CD8-positive, alpha-beta memory T cell (primary cell): ENCODE measurements around the gene SDK1. TPM values are rescaled to one million over a fixed set of nuclear protein-coding genes. Genes with fewer than 3 reads are reported as not detected.

Experiments used
- CTCF ChIA-PET: fragments of 350-600 bp; sonication (Branson Sonifier 250); formaldehyde crosslinking; loops from one replicate; lab custom pipeline; 2021; ENCODE audit warnings: antibody characterized with exemption; lab: Charles Lee
- POLR2A ChIA-PET: fragments of 350-600 bp; sonication (Branson Sonifier 250); formaldehyde crosslinking; loops from one replicate; lab custom pipeline; 2021; ENCODE audit warnings: antibody characterized with exemption; lab: Charles Lee
- DNase-seq, 5 donors: peaks; one replicate each; pipeline versions ENCODE4 v3.0.0 to v3.0.0-alpha.2; 2020 to 2022; ENCODE audit warnings: mixed read lengths in 1 of 5
- H3K27ac ChIP-seq: one replicate; pipeline ENCODE4 v1.7.0; 2013; ENCODE audit warnings: low read depth, mild to moderate bottlenecking, low read length, moderate library complexity
- H3K27me3 ChIP-seq: 2 replicates; pipeline ENCODE4 v1.7.0; 2013; ENCODE audit warnings: low read length, mild to moderate bottlenecking; ENCODE audit not compliant: insufficient read depth, poor library complexity, severe bottlenecking
- H3K36me3 ChIP-seq: 2 replicates; pipeline ENCODE4 v1.7.0; 2013; ENCODE audit warnings: mild to moderate bottlenecking, low read length, moderate library complexity; ENCODE audit not compliant: insufficient read depth
- H3K4me1 ChIP-seq: 2 replicates; pipeline ENCODE4 v1.7.0; 2013; ENCODE audit warnings: mild to moderate bottlenecking, low read length, moderate library complexity; ENCODE audit not compliant: insufficient read depth
- H3K4me3 ChIP-seq: 2 replicates; pipeline ENCODE4 v1.7.0; 2013; ENCODE audit warnings: mild to moderate bottlenecking, low read length
- H3K9me3 ChIP-seq: 2 replicates; pipeline ENCODE4 v1.7.0; 2013; ENCODE audit warnings: mild to moderate bottlenecking, low read length
- H3K27ac Mint-ChIP-seq, 8 donors: one replicate each; pipeline ENCODE4 v1.8.0; 2020 to 2021; ENCODE audit warnings: mixed read lengths in 8 of 8, mild to moderate bottlenecking in 6 of 8, inconsistent platforms in 3 of 8, moderate library complexity in 3 of 8
- H3K27me3 Mint-ChIP-seq, 2 donors: one replicate each; pipeline ENCODE4 v1.8.0; 2020 to 2021; ENCODE audit warnings: mixed read lengths in 2 of 2, mild to moderate bottlenecking in 1 of 2, moderate library complexity in 1 of 2
- H3K36me3 Mint-ChIP-seq, 3 donors: one replicate each; pipeline ENCODE4 v1.8.0; 2020 to 2021; ENCODE audit warnings: mixed read lengths in 3 of 3, inconsistent platforms in 1 of 3, mild to moderate bottlenecking in 1 of 3
- H3K4me1 Mint-ChIP-seq, 3 donors: one replicate each; pipeline ENCODE4 v1.8.0; 2020 to 2021; ENCODE audit warnings: mixed read lengths in 3 of 3, inconsistent platforms in 1 of 3, mild to moderate bottlenecking in 1 of 3
- H3K4me3 Mint-ChIP-seq, 7 donors: one replicate each; pipeline ENCODE4 v1.8.0; 2020 to 2021; ENCODE audit warnings: mixed read lengths in 7 of 7, mild to moderate bottlenecking in 6 of 7, moderate library complexity in 4 of 7, inconsistent platforms in 2 of 7
- H3K9me3 Mint-ChIP-seq, 5 donors: one replicate each; pipeline ENCODE4 v1.8.0; 2020 to 2022; ENCODE audit warnings: mixed read lengths in 5 of 5, mild to moderate bottlenecking in 3 of 5, moderate library complexity in 2 of 5, inconsistent platforms in 1 of 5
- polyA plus RNA-seq: library from polyadenylated mRNA; unstranded; fragments of 300-500 nt; fragmentation: Illumina TruSeq; gene quantifications from one replicate; pipeline ENCODE4 v1.2.3, GENCODE V29; 2021
- total RNA-seq, 2 experiments: library from RNA; stranded (reverse); gene quantifications; one replicate each; pipeline ENCODE4 v1.2.3, GENCODE V29; 2021

The SDK1 gene
- total and polyA plus RNA-seq, 3 experiments from 2014 or later, result 0.04 TPM; not detected in 1

DNA sequence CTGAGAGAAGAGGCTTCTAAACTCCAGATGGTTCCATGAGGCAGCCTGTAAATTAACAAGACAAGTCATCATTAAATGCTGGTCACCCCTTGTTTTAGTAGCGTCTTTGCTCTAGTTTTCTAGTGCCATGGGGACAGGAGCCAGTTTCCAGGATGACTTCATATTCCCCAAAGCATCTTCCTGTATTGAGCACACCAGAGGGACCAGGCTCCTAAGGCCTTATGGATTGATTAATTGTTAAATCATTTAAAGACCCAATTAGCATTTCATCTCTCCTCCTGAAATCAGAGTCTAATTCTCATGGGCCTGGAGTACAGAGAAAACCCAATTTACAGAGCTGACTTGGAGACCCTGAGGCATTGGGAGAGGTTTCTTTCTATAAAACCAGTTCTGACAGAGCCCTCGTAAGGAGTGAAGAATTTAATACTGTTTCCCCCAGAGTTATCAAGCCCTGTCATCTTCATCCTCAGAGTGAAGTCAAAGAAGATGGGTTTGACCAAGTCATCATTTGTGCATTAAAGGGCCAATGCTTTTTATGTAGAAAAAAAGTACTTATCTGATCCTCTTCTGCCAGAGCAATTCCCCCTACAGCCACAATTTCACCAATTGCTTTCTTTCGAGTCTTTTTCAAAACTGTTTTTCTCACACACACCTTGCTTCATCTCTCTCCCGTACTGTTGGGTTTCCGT, 678.7 kb downstream of the SDK1 start:
- no peaks in the 10 kb centered on the region for H3K27me3 ChIP-seq
- no peaks in the 10 kb centered on the region for H3K36me3 ChIP-seq
- Mint-ChIP-seq H3K36me3 (no peaks in the 10 kb centered on the region), H3K27ac (no peak overlapping the region), H3K4me1 (no peaks in the 10 kb centered on the region), H3K4me3 (peak overlapping the region in 1 of 7 donors; percentile 45), H3K27me3 (peaks cover 0 to 5% of the 10 kb centered on the region in 2 donors), H3K9me3 (peaks cover 0 to 3% (median 0%) of the 10 kb centered on the region in 5 donors)
- no peak for DNase-seq
- no peaks in the 10 kb centered on the region for H3K9me3 ChIP-seq
- no peak overlapping the region for H3K27ac ChIP-seq
- POLR2A ChIA-PET, result no interaction called here
- H3K4me1 ChIP-seq, result no peaks in the 10 kb centered on the region
- no peak overlapping the region for H3K4me3 ChIP-seq
- CTCF ChIA-PET, result no interaction called here

DNA sequence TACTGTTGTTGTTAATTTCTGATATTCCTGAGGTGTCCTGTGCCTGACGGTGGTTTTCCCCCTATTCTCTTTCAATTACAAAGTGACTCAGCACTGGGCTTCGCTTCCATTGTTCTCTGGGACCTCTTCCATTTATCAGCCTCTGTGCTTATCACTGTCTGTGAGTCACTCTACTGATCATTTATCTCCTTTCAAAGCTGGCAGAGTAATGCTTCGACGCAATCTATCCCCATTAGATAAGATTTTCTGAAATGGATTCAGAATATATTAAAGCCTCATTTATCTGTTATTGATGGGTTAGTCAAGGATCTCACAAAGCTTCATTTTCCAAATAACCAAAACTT, 679.2 kb downstream of the SDK1 start:
- Histone ChIP-seq H3K4me3 (no peak overlapping the region), H3K27me3 (no peaks in the 10 kb centered on the region), H3K36me3 (no peaks in the 10 kb centered on the region), H3K4me1 (no peaks in the 10 kb centered on the region), H3K9me3 (no peaks in the 10 kb centered on the region), H3K27ac (no peak overlapping the region)
- Mint-ChIP-seq H3K27ac (no peak overlapping the region), H3K4me1 (no peaks in the 10 kb centered on the region), H3K9me3 (peaks cover 0 to 3% (median 0%) of the 10 kb centered on the region in 5 donors), H3K27me3 (peaks cover 0 to 7% of the 10 kb centered on the region in 2 donors), H3K4me3 (peak overlapping the region in 1 of 7 donors; percentile 45), H3K36me3 (no peaks in the 10 kb centered on the region)
- POLR2A ChIA-PET, result no interaction called here
- no peak for DNase-seq
- CTCF ChIA-PET, result no interaction called here

GRCh38 chr7:3981281-3981680, 680.2 kb downstream of the SDK1 start:
- Mint-ChIP-seq H3K9me3 (peaks cover 0 to 3% (median 0%) of the 10 kb centered on the region in 5 donors), H3K4me3 (no peak overlapping the region), H3K27ac (no peak overlapping the region), H3K27me3 (peaks cover 0 to 7% of the 10 kb centered on the region in 2 donors), H3K36me3 (no peaks in the 10 kb centered on the region), H3K4me1 (no peaks in the 10 kb centered on the region)
- DNase-seq, result no peak
- ChIA-PET POLR2A (no interaction called here), CTCF (no interaction called here)
- Histone ChIP-seq H3K4me1 (no peaks in the 10 kb centered on the region), H3K27me3 (no peaks in the 10 kb centered on the region), H3K4me3 (no peak overlapping the region), H3K36me3 (no peaks in the 10 kb centered on the region), H3K9me3 (no peaks in the 10 kb centered on the region), H3K27ac (no peak overlapping the region)

DNA sequence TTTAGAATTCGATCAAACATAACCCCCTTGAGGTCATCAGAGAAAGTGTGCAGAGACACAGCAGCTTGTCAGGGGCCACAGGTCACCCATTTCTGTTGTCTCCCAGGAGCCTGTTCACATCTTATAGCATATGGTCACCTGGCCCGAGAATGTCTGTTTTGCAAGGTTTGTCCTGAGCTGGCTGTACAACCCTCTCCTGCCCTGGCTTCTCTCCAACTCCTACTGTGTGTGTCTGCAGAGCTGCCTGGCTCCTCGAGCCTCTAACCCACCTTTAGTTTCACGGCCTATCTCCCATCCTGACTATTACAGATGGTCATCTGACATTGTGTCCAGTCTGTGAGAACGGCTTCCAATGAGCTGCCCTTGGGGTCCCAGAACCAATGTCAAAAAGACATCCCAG, 683.4 kb downstream of the SDK1 start:
- POLR2A ChIA-PET, result no interaction called here
- H3K4me3 Mint-ChIP-seq, result no peak overlapping the region
- H3K27ac Mint-ChIP-seq, result no peak overlapping the region
- Histone ChIP-seq H3K4me1 (no peaks in the 10 kb centered on the region), H3K27ac (no peak overlapping the region), H3K27me3 (no peaks in the 10 kb centered on the region), H3K36me3 (no peaks in the 10 kb centered on the region), H3K4me3 (no peak overlapping the region), H3K9me3 (no peaks in the 10 kb centered on the region)
- no peaks in the 10 kb centered on the region for H3K36me3 Mint-ChIP-seq
- CTCF ChIA-PET, result no interaction called here
- peaks cover 0 to 9% of the 10 kb centered on the region in 2 donors for H3K27me3 Mint-ChIP-seq
- H3K4me1 Mint-ChIP-seq, result no peaks in the 10 kb centered on the region
- no peaks in the 10 kb centered on the region for H3K9me3 Mint-ChIP-seq
- DNase-seq, result no peak

GRCh38 chr7:3986927-3987326, 685.9 kb downstream of the SDK1 start:
- no peak for DNase-seq
- no peak overlapping the region for H3K4me3 Mint-ChIP-seq
- no peak overlapping the region for H3K27ac ChIP-seq
- H3K27ac Mint-ChIP-seq, result no peak overlapping the region
- ChIA-PET POLR2A (no interaction called here), CTCF (no interaction called here)
- H3K4me1 Mint-ChIP-seq, result no peaks in the 10 kb centered on the region
- peaks cover 0 to 7% of the 10 kb centered on the region in 2 donors for H3K27me3 Mint-ChIP-seq
- H3K9me3 Mint-ChIP-seq, result no peaks in the 10 kb centered on the region
- no peaks in the 10 kb centered on the region for H3K36me3 ChIP-seq
- H3K36me3 Mint-ChIP-seq, result no peaks in the 10 kb centered on the region
- no peaks in the 10 kb centered on the region for H3K9me3 ChIP-seq
- H3K4me3 ChIP-seq, result no peak overlapping the region
- H3K27me3 ChIP-seq, result no peaks in the 10 kb centered on the region
- no peaks in the 10 kb centered on the region for H3K4me1 ChIP-seq

GRCh38 chr7:3987426-3987927, 686.4 kb downstream of the SDK1 start:
- ChIA-PET CTCF (no interaction called here), POLR2A (no interaction called here)
- Histone ChIP-seq H3K36me3 (no peaks in the 10 kb centered on the region), H3K4me1 (no peaks in the 10 kb centered on the region), H3K27me3 (no peaks in the 10 kb centered on the region), H3K4me3 (no peak overlapping the region), H3K9me3 (no peaks in the 10 kb centered on the region), H3K27ac (no peak overlapping the region)
- Mint-ChIP-seq H3K36me3 (no peaks in the 10 kb centered on the region), H3K9me3 (no peaks in the 10 kb centered on the region), H3K27ac (no peak overlapping the region), H3K4me3 (no peak overlapping the region), H3K4me1 (no peaks in the 10 kb centered on the region), H3K27me3 (peaks cover 0 to 7% of the 10 kb centered on the region in 2 donors)
- no peak for DNase-seq

GRCh38 chr7:3989723-3990122, 688.7 kb downstream of the SDK1 start:
- no peaks in the 10 kb centered on the region for H3K27me3 ChIP-seq
- no peaks in the 10 kb centered on the region for H3K4me1 Mint-ChIP-seq
- H3K9me3 Mint-ChIP-seq, result no peaks in the 10 kb centered on the region

DNA sequence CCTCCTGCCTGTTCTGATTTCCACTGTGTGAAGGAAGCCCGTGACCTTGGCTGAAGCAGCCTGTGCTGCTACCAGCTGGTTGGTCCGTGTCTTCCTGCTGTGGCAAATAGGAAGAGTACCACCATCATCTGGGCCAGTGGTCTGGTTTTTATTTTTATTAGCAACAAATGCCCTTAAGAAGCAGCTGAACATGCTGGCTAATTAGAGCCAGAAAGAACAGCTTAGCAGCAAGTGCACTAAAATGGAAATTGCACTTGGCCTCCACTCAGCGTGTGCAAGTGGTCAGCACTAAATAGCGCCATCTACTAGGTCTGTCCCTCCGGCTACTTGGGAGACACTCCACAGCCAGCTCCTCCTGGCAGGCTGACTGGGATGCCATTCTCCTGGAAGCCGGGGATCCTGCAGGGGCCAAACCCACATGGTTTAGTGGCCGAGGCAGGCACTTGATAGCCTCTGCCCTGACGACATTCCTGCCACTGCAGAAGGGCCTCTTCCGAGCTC, 690.7 kb downstream of the SDK1 start:
- H3K4me3 Mint-ChIP-seq, result no peak overlapping the region
- POLR2A ChIA-PET, result no interaction called here
- H3K9me3 ChIP-seq, result no peaks in the 10 kb centered on the region
- peaks cover 1 to 5% of the 10 kb centered on the region in 2 donors for H3K27me3 Mint-ChIP-seq
- no peak overlapping the region for H3K4me3 ChIP-seq
- no peaks in the 10 kb centered on the region for H3K4me1 Mint-ChIP-seq
- no peak overlapping the region for H3K27ac ChIP-seq
- H3K36me3 Mint-ChIP-seq, result no peaks in the 10 kb centered on the region
- no peak for DNase-seq
- CTCF ChIA-PET, result no interaction called here
- H3K9me3 Mint-ChIP-seq, result no peaks in the 10 kb centered on the region
- no peaks in the 10 kb centered on the region for H3K27me3 ChIP-seq
- H3K4me1 ChIP-seq, result no peaks in the 10 kb centered on the region
- H3K36me3 ChIP-seq, result no peaks in the 10 kb centered on the region
- H3K27ac Mint-ChIP-seq, result no peak overlapping the region

More at GRCh38 chr7:3989723-3990122, 688.7 kb downstream of the SDK1 start:
- Histone ChIP-seq H3K4me1 (no peaks in the 10 kb centered on the region), H3K9me3 (no peaks in the 10 kb centered on the region), H3K36me3 (no peaks in the 10 kb centered on the region), H3K4me3 (no peak overlapping the region), H3K27ac (no peak overlapping the region)
- Mint-ChIP-seq H3K4me3 (no peak overlapping the region), H3K27ac (no peak overlapping the region), H3K36me3 (no peaks in the 10 kb centered on the region), H3K27me3 (peaks cover 0 to 4% of the 10 kb centered on the region in 2 donors)
- no peak for DNase-seq
- ChIA-PET POLR2A (no interaction called here), CTCF (no interaction called here)
